ENCODE data around the gene PACRG. TPM values are rescaled to one million over a fixed set of nuclear protein-coding genes. Genes with fewer than 3 reads are reported as not detected.
A peak's percentile ranks its signal among the peaks of the same experiment; 100 is the strongest.

Gene PACRG
- total RNA-seq, 1 experiment from 2014 or later: 0.44 TPM

DNA sequence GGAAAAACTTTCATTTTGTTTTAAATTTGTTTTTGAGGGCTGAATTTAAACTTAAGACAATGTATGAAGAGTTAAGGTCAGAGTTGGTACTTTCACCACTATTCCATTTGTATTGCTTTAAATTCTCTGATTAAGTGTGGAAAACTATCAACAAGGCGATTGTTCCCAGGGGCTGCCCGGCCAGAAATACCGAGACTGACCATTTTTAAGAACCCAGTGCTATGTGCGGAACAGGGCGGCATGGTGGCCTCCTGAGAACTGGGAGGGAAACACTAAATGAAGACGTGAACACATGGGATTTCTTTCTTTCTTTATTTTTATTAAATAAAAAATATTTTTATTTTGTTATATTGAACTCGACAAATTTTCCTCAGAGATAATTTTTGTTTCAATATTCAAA, 465.6 kb downstream of the PACRG start (continued):
- TF ChIP-seq, protein P1, sequence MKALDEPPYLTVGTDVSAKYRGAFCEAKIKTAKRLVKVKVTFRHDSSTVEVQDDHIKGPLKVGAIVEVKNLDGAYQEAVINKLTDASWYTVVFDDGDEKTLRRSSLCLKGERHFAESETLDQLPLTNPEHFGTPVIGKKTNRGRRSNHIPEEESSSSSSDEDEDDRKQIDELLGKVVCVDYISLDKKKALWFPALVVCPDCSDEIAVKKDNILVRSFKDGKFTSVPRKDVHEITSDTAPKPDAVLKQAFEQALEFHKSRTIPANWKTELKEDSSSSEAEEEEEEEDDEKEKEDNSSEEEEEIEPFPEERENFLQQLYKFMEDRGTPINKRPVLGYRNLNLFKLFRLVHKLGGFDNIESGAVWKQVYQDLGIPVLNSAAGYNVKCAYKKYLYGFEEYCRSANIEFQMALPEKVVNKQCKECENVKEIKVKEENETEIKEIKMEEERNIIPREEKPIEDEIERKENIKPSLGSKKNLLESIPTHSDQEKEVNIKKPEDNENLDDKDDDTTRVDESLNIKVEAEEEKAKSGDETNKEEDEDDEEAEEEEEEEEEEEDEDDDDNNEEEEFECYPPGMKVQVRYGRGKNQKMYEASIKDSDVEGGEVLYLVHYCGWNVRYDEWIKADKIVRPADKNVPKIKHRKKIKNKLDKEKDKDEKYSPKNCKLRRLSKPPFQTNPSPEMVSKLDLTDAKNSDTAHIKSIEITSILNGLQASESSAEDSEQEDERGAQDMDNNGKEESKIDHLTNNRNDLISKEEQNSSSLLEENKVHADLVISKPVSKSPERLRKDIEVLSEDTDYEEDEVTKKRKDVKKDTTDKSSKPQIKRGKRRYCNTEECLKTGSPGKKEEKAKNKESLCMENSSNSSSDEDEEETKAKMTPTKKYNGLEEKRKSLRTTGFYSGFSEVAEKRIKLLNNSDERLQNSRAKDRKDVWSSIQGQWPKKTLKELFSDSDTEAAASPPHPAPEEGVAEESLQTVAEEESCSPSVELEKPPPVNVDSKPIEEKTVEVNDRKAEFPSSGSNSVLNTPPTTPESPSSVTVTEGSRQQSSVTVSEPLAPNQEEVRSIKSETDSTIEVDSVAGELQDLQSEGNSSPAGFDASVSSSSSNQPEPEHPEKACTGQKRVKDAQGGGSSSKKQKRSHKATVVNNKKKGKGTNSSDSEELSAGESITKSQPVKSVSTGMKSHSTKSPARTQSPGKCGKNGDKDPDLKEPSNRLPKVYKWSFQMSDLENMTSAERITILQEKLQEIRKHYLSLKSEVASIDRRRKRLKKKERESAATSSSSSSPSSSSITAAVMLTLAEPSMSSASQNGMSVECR (CRISPR knock-in tag; IDR thresholded peaks at IDR 0.05; ENCODE audit: borderline replicate concordance): no peak
- no peak for TF ChIP-seq NFYB (CRISPR knock-in tag; conservative IDR thresholded peaks at IDR 0.05; ENCODE audit: low read depth)
- TF ChIP-seq, protein P2, sequence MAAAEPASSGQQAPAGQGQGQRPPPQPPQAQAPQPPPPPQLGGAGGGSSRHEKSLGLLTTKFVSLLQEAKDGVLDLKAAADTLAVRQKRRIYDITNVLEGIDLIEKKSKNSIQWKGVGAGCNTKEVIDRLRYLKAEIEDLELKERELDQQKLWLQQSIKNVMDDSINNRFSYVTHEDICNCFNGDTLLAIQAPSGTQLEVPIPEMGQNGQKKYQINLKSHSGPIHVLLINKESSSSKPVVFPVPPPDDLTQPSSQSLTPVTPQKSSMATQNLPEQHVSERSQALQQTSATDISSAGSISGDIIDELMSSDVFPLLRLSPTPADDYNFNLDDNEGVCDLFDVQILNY (CRISPR knock-in tag; IDR thresholded peaks at IDR 0.05): no peak

DNA sequence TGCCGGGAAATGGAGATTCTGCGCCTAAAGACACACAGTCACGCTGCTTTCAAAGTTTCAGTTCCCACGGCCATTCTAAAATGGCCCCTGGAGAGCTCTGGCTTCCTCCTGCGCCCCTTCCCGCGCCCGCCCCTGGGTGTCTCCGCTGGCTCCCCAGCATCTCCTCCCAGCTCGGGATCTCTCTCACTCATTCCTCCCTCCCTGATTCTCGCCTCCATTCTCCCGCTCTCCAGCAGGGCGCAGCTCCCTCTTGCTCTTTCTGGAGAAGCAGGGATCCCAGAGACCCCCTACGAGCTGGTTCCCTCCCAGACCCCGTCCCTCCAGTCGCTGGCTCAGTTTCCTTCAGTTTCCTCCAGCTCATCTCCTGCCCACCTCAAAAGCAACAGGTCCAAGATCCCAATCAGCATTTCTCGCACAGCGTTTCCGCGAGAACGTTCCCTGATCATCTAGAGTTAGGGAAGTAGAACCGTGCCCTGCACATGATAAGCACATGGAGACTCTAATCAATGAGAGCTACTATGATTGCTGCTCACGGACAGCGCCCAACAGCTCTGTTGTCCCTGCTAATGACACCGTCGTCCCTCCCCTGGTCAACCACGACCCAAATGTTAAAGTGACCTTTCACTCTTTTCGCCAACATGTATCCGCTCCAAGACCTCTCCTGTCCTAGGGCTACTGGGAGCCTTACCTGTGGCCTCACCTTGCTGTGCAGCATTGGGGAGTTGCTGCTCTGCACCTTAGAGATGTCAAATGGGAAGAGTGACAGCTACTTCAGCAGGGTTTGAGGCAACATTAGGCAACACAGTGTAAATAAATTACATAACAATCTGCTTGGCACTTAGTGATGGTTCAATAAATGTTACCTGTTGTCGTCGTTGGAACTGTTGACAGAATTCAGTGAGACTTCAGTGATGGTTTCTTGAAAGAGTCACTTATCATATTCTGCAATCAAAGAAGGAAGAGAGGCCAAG, 468.2 kb downstream of the PACRG start:
- peaks cover 8% of the 10 kb centered on the region for H3K4me1 Mint-ChIP-seq
- no peak for DNase-seq (ENCODE audit: low spot score)
- no peak for TF ChIP-seq NFATC4 (CRISPR knock-in tag; IDR thresholded peaks at IDR 0.05)
- TF ChIP-seq OVOL2 (CRISPR knock-in tag; IDR thresholded peaks at IDR 0.05; ENCODE audit: borderline replicate concordance): no peak
- TF ChIP-seq ELF4 (CRISPR knock-in tag; IDR thresholded peaks at IDR 0.05; ENCODE audit: low read depth): no peak
- TF ChIP-seq, protein P3, sequence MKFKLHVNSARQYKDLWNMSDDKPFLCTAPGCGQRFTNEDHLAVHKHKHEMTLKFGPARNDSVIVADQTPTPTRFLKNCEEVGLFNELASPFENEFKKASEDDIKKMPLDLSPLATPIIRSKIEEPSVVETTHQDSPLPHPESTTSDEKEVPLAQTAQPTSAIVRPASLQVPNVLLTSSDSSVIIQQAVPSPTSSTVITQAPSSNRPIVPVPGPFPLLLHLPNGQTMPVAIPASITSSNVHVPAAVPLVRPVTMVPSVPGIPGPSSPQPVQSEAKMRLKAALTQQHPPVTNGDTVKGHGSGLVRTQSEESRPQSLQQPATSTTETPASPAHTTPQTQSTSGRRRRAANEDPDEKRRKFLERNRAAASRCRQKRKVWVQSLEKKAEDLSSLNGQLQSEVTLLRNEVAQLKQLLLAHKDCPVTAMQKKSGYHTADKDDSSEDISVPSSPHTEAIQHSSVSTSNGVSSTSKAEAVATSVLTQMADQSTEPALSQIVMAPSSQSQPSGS (CRISPR knock-in tag; IDR thresholded peaks at IDR 0.05; ENCODE audit: borderline replicate concordance, low read depth): no peak
- no peak for TF ChIP-seq SP1 (CRISPR knock-in tag; conservative IDR thresholded peaks at IDR 0.05)
- TF ChIP-seq, protein P4, sequence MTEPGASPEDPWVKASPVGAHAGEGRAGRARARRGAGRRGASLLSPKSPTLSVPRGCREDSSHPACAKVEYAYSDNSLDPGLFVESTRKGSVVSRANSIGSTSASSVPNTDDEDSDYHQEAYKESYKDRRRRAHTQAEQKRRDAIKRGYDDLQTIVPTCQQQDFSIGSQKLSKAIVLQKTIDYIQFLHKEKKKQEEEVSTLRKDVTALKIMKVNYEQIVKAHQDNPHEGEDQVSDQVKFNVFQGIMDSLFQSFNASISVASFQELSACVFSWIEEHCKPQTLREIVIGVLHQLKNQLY (CRISPR knock-in tag; IDR thresholded peaks at IDR 0.05): no peak
- TF ChIP-seq, protein P5, sequence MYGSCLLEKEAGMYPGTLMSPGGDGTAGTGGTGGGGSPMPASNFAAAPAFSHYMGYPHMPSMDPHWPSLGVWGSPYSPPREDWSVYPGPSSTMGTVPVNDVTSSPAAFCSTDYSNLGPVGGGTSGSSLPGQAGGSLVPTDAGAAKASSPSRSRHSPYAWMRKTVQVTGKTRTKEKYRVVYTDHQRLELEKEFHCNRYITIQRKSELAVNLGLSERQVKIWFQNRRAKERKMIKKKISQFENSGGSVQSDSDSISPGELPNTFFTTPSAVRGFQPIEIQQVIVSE (CRISPR knock-in tag; IDR thresholded peaks at IDR 0.05; ENCODE audit: borderline replicate concordance): no peak
- TF ChIP-seq SOX15 (CRISPR knock-in tag; IDR thresholded peaks at IDR 0.05): no peak
- no peak for TF ChIP-seq RORB (CRISPR knock-in tag; IDR thresholded peaks at IDR 0.05)
- TF ChIP-seq EMX1 (CRISPR knock-in tag; IDR thresholded peaks at IDR 0.05): no peak
- TF ChIP-seq SMAD4 (CRISPR knock-in tag; IDR thresholded peaks at IDR 0.05): no peak
- no peak for TF ChIP-seq GRHL2 (CRISPR knock-in tag; IDR thresholded peaks at IDR 0.05; ENCODE audit: insufficient replicate concordance, severe bottlenecking)
- no peak for TF ChIP-seq ZBTB21 (CRISPR knock-in tag; IDR thresholded peaks at IDR 0.05; ENCODE audit: borderline replicate concordance)
- no peaks in the 10 kb centered on the region for H3K9me3 Mint-ChIP-seq
- ChIA-PET POLR2A (interaction anchor here (0.7 kb wide), 1 partner anchor 795 kb away, joined by 4 read pairs; no protein-coding TSS in a partner anchor), CTCF (no interaction called here)
- H3K4me3 Mint-ChIP-seq: no peak overlapping the region
- H3K36me3 Mint-ChIP-seq: no peaks in the 10 kb centered on the region
- peak; percentile 46 for ATAC-seq
- no peaks in the 10 kb centered on the region for H3K27me3 Mint-ChIP-seq (ENCODE audit: low read depth)
- H3K27ac Mint-ChIP-seq: no peak overlapping the region
